GM12878 (cell line): ENCODE data around the gene KRT78. TPM values are rescaled to one million over a fixed set of nuclear protein-coding genes. Genes with fewer than 3 reads are reported as not detected.

Experiments used
- ATAC-seq: fragments of 200-7000 bp; cut with Tn5 transposase; 3 replicates; pipeline ENCODE4 v1.9.1; 2020; ENCODE audit warnings: mild to moderate bottlenecking, moderate library complexity
- BruUV-seq: library from RNA; stranded (reverse); fragments of 400-500 nt; replicated peaks from 2 replicates; lab custom pipeline; 2021; lab: Mats Ljungman, UMichigan
- CTCF ChIA-PET: fragments of 300-600 bp; sonication (Branson Sonifier 250); formaldehyde crosslinking; extraction: SDS; loops from one replicate; lab custom pipeline; 2021; ENCODE audit warnings: inconsistent platforms; lab: Yijun Ruan, JAX
- POLR2A ChIA-PET: fragments of 350-600 bp; formaldehyde crosslinking; extraction: SDS; loops from one replicate; lab custom pipeline; 2021; ENCODE audit warnings: inconsistent platforms; lab: Charles Lee
- RAD21 ChIA-PET: fragments of 300-600 bp; sonication (Branson Sonifier 250); formaldehyde crosslinking; loops from one replicate; lab custom pipeline; 2023; ENCODE audit warnings: antibody characterized with exemption; ENCODE audit not compliant: unreplicated experiment; lab: Charles Lee
- SMC1A ChIA-PET: fragments of 300-600 bp; sonication (Branson Sonifier 250); formaldehyde crosslinking; loops from one replicate; lab custom pipeline; 2023; ENCODE audit not compliant: unreplicated experiment, uncharacterized antibody; lab: Charles Lee
- DNase-seq: peaks from one replicate; pipeline ENCODE4 v3.0.0-alpha.2; 2011; ENCODE audit warnings: low read depth, low spot score
- FAIRE-seq: peaks from 3 replicates; lab custom pipeline; 2011; peaks lifted over from hg19 to GRCh38; lab: Jason Lieb, UNC
- H2AFZ ChIP-seq: 2 replicates; pipeline ENCODE4 v1.6.0; 2011; ENCODE audit warnings: low read depth, low read length, control low read depth; ENCODE audit not compliant: control insufficient read depth
- H3K27ac ChIP-seq: 2 replicates; pipeline ENCODE4 v1.5.1; 2011; ENCODE audit warnings: control low read depth; ENCODE audit not compliant: control insufficient read depth, insufficient read depth
- H3K27me3 ChIP-seq, 2 experiments: replicated peaks in 1 of 2; 2 replicates each; pipeline versions ENCODE4 v1.6.0 to v1.6.1; 2011; ENCODE audit warnings: low read length in 1 of 2; ENCODE audit not compliant: control insufficient read depth in 2 of 2, insufficient read depth in 2 of 2
- H3K36me3 ChIP-seq, 2 experiments: 2 replicates each; pipeline ENCODE4 v1.5.1; 2011; ENCODE audit warnings: low read length in 1 of 2; ENCODE audit not compliant: control insufficient read depth in 2 of 2, insufficient read depth in 2 of 2
- H3K4me1 ChIP-seq: 2 replicates; pipeline ENCODE4 v1.6.1; 2011; ENCODE audit warnings: mild to moderate bottlenecking, low read length, moderate library complexity, mixed read lengths; ENCODE audit not compliant: control insufficient read depth, insufficient read depth
- H3K4me2 ChIP-seq: 2 replicates; pipeline ENCODE4 v1.6.0; 2011; ENCODE audit warnings: control low read depth; ENCODE audit not compliant: control insufficient read depth, insufficient read depth
- H3K4me3 ChIP-seq: fragments of 200-600 bp; sonication (generic); 2 replicates; pipeline ENCODE4 v1.5.1; 2016
- H3K79me2 ChIP-seq: 2 replicates; pipeline ENCODE4 v1.6.0; 2011; ENCODE audit warnings: low read length; ENCODE audit not compliant: control insufficient read depth, insufficient read depth
- H3K9ac ChIP-seq: 2 replicates; pipeline ENCODE4 v1.8.0; 2011; ENCODE audit warnings: low read length, control low read depth, mixed read lengths; ENCODE audit not compliant: control insufficient read depth, insufficient read depth
- H3K9me3 ChIP-seq: replicated peaks from 3 replicates; pipeline ENCODE4 v1.5.1; 2011; ENCODE audit warnings: mild to moderate bottlenecking, low read length; ENCODE audit not compliant: control insufficient read depth, insufficient read depth
- H4K20me1 ChIP-seq: 2 replicates; pipeline ENCODE4 v1.6.0; 2011; ENCODE audit not compliant: control insufficient read depth, insufficient read depth
- BRCA1 ChIP-seq: IDR thresholded peaks from 2 replicates; pipeline ENCODE4 v1.6.1; 2011; ENCODE audit warnings: low read depth, low read length, improper control_type of control experiment
- CREM ChIP-seq: IDR thresholded peaks from 2 replicates; pipeline ENCODE4 v1.6.1; 2014; ENCODE audit warnings: antibody characterized with exemption, low read depth
- KDM1A ChIP-seq: fragments of 200-600 bp; sonication (generic); IDR thresholded peaks from 2 replicates; pipeline ENCODE4 v1.6.1; 2016; ENCODE audit warnings: borderline replicate concordance
- PAX8 ChIP-seq: fragments of 450-650 bp; IDR thresholded peaks from 2 replicates; pipeline ENCODE4 v1.6.1; 2017; ENCODE audit warnings: mild to moderate bottlenecking, moderate library complexity
- PML ChIP-seq: IDR thresholded peaks from 2 replicates; pipeline ENCODE4 v1.6.1; 2012; ENCODE audit warnings: low read length, inconsistent platforms
- SMC3 ChIP-seq: IDR thresholded peaks from 2 replicates; pipeline ENCODE4 v1.6.1; 2011; ENCODE audit warnings: low read length, improper control_type of control experiment, borderline replicate concordance
- STAT3 ChIP-seq: IDR thresholded peaks from 2 replicates; pipeline ENCODE4 v1.6.1; 2011; ENCODE audit warnings: low read depth, low read length, improper control_type of control experiment
- SUPT20H ChIP-seq: IDR thresholded peaks from 2 replicates; pipeline ENCODE4 v1.6.1; 2011; ENCODE audit warnings: low read depth, mild to moderate bottlenecking, low read length, moderate library complexity, borderline replicate concordance; ENCODE audit not compliant: control insufficient read depth
- WGBS: methylation state at CpG from one replicate; pipeline ENCODE4 v1.1.6; 2016; ENCODE audit warnings: low lambda C conversion rate; ENCODE audit not compliant: insufficient replicate concordance, insufficient coverage; ENCODE audit errors: missing lambda C conversion rate; 5-methylcytosine and 5-hydroxymethylcytosine counted together
- in situ Hi-C: fragments of 300-500 bp; cut with MboI; formaldehyde crosslinking; loops from 9 replicates; pipeline ENCODE4 v1.14.3; 2018; ENCODE audit warnings: mixed read lengths
- intact Hi-C: fragments of 100-400 bp; cut with micrococcal nuclease; formaldehyde crosslinking; loops from one replicate; pipeline ENCODE4 v1.14.2; 2022; ENCODE audit not compliant: unreplicated experiment
- polyA plus RNA-seq, 11 experiments: library from polyadenylated mRNA; depleted of rRNA in 4 of 11; unstranded in 6 of 11; stranded (reverse) in 5 of 11; fragments of >200 nt; fragmentation: Nextera tagmentation in 4 of 11; fragmentation: Illumina TruSeq in 1 of 11; extraction: Ambion mirVana in 4 of 11; extraction: Trizol in 1 of 11; gene quantifications; 1 replicate in 1 of 11; 2 replicates in 10 of 11; pipeline versions ENCODE4 v1.2.1 to v1.2.3, GENCODE V29; 2011 to 2016; ENCODE audit warnings: inconsistent platforms in 2 of 11, missing spikeins in 2 of 11, low read depth in 1 of 11
- total RNA-seq, 4 experiments: library from RNA; depleted of rRNA in 3 of 4; stranded (reverse); fragments of >200 nt in 3 of 4; fragmentation: Illumina TruSeq in 1 of 4; extraction: Trizol in 1 of 4; gene quantifications; 2 replicates each; pipeline versions ENCODE4 v1.2.1 to v1.2.3, GENCODE V29; 2013 to 2021
- TF ChIP-seq, protein P1 (sequence below): fragments of 150-350 bp; IDR thresholded peaks from 2 replicates; pipeline ENCODE4 v1.6.1; 2014; ENCODE audit warnings: mild to moderate bottlenecking, low read depth, low read length
- TF ChIP-seq, protein P2 (sequence below): fragments of 450-650 bp; conservative IDR thresholded peaks from 2 replicates; pipeline ENCODE4 v1.6.1; 2017; ENCODE audit warnings: mild to moderate bottlenecking, moderate library complexity

The KRT78 gene
- total and polyA plus RNA-seq, 10 of the 15 experiments (the other 5 are each of a cell fraction or from before 2014, with no cell fraction given) = 0.07 TPM; not detected in 9

DNA sequence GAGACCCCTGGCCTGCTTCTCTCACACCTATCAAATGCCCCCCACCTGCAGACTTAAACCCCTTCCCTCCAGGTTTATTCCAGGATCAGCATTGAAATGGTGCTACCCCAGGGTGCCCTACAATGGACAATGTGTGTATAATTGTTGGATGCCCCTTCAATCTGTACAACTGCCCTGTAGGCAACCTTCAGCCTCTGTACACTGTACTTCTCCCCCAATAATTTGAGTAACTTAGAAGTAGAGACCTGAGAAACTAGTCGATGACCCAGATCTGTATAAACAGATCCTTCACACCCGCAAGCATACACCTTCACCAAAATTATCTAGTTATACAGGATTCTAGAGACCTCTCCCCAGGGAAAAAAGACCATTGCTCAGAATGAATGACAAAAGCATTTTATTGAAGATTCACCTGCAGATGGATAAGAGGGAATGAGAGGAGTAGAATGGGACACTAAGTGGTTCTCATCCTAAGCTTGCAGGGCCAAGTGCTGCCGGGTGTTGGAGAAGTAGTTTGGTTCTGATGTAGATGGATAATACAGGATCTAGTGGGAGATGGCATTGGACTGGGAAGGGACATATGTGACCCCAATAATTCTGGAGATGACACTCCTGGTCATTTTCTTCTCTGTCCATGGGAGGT is 42.5 kb downstream of the KRT78 start:
- in situ Hi-C loops = no loop called here
- ChIA-PET POLR2A (no interaction called here), SMC1A (no interaction called here), CTCF (no interaction called here), RAD21 (no interaction called here)
- Histone ChIP-seq H3K27me3 (peaks cover 0 to 5% of the 10 kb centered on the region in 2 experiments; a peak in 1 of 4 replicates), H3K4me3 (no peak overlapping the region), H4K20me1 (no peaks in the 10 kb centered on the region), H3K9ac (no peak overlapping the region), H2AFZ (no peak overlapping the region), H3K27ac (no peak overlapping the region), H3K79me2 (no peaks in the 10 kb centered on the region), H3K4me2 (no peak overlapping the region), H3K4me1 (no peaks in the 10 kb centered on the region), H3K36me3 (no peaks in the 10 kb centered on the region), H3K9me3 (no peaks in the 10 kb centered on the region)
- TF ChIP-seq KDM1A (no peak), SUPT20H (no peak), PML (no peak), STAT3 (no peak), CREM (no peak), BRCA1 (no peak), PAX8 (no peak), SMC3 (no peak)
- TF ChIP-seq, protein P1, sequence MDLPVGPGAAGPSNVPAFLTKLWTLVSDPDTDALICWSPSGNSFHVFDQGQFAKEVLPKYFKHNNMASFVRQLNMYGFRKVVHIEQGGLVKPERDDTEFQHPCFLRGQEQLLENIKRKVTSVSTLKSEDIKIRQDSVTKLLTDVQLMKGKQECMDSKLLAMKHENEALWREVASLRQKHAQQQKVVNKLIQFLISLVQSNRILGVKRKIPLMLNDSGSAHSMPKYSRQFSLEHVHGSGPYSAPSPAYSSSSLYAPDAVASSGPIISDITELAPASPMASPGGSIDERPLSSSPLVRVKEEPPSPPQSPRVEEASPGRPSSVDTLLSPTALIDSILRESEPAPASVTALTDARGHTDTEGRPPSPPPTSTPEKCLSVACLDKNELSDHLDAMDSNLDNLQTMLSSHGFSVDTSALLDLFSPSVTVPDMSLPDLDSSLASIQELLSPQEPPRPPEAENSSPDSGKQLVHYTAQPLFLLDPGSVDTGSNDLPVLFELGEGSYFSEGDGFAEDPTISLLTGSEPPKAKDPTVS = no peak
- TF ChIP-seq, protein P2, sequence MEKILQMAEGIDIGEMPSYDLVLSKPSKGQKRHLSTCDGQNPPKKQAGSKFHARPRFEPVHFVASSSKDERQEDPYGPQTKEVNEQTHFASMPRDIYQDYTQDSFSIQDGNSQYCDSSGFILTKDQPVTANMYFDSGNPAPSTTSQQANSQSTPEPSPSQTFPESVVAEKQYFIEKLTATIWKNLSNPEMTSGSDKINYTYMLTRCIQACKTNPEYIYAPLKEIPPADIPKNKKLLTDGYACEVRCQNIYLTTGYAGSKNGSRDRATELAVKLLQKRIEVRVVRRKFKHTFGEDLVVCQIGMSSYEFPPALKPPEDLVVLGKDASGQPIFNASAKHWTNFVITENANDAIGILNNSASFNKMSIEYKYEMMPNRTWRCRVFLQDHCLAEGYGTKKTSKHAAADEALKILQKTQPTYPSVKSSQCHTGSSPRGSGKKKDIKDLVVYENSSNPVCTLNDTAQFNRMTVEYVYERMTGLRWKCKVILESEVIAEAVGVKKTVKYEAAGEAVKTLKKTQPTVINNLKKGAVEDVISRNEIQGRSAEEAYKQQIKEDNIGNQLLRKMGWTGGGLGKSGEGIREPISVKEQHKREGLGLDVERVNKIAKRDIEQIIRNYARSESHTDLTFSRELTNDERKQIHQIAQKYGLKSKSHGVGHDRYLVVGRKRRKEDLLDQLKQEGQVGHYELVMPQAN = no peak
- DNase-seq (no peak), ATAC-seq (no peak), FAIRE-seq (no peak)
- WGBS = 50% methylated on average over 3 of the region's 3 CpGs
- intact Hi-C loops = no loop called here
- BruUV-seq = no TSS peak
